ENCODE data around the gene ELL. TPM values are rescaled to one million over a fixed set of nuclear protein-coding genes. Genes with fewer than 3 reads are reported as not detected.
A peak's percentile ranks its signal among the peaks of the same experiment; 100 is the strongest.
"Not testable (repeated sequence)": the region's sequence is repeated elsewhere in the genome, so short reads cannot be mapped to it uniquely, and the experiment has no call there.

Gene ELL
- total RNA-seq, 1 experiment from 2014 or later = 17.0 TPM

GRCh38 chr19:18523841-18524240 is 2.0 kb upstream of the ELL start:
- H3K9me3 Mint-ChIP-seq = no peaks in the 10 kb centered on the region
- Histone ChIP-seq H3K4me1 (ENCODE audit: insufficient read depth, low read length) (peaks cover 3% of the 10 kb centered on the region; the same call in 1 of the 2 replicates), H2AFZ (ENCODE audit: low read length) (no peak overlapping the region), H2AK5ac (ENCODE audit: insufficient read length, low read length) (no peak overlapping the region), H4K8ac (replicated peaks; ENCODE audit: insufficient read length, low read depth, low read length) (no peak overlapping the region), H3K27ac (ENCODE audit: insufficient read length, low read depth, low read length) (no peak overlapping the region), H3K9me3 (ENCODE audit: control insufficient read depth, low read depth, low read length) (no peaks in the 10 kb centered on the region), H3K23ac (ENCODE audit: insufficient read length, low read depth, low read length) (no peak overlapping the region), H3K23me2 (ENCODE audit: insufficient read length, low read depth, low read length, poor library complexity, severe bottlenecking) (peaks cover 12% of the 10 kb centered on the region), H4K5ac (ENCODE audit: insufficient read length, low read depth, low read length) (no peak overlapping the region), H4K20me1 (ENCODE audit: control insufficient read depth, insufficient read depth, insufficient read length) (no peaks in the 10 kb centered on the region), H3T11ph (ENCODE audit: low read length) (no peak overlapping the region), H3K4ac (ENCODE audit: low read depth, low read length) (no peak overlapping the region), H3K79me2 (ENCODE audit: insufficient read depth, low read length) (peaks cover 6% of the 10 kb centered on the region; the same call in 1 of the 2 replicates), H3K79me1 (ENCODE audit: insufficient read depth, low read depth, low read length, poor library complexity, severe bottlenecking) (peaks cover 1% of the 10 kb centered on the region), H3K4me2 (ENCODE audit: insufficient read depth, insufficient read length, low read length) (no peak overlapping the region), H4K91ac (ENCODE audit: insufficient read length, low read depth, low read length) (no peak overlapping the region), H2BK120ac (ENCODE audit: low read depth, low read length, poor library complexity, severe bottlenecking) (no peak overlapping the region), H2BK15ac (ENCODE audit: low read depth, low read length) (no peak overlapping the region), H2BK12ac (ENCODE audit: insufficient read length, low read depth, low read length) (no peak overlapping the region), H3K56ac (ENCODE audit: insufficient read length, low read depth, low read length) (no peak overlapping the region), H3K14ac (ENCODE audit: insufficient read depth, low read length) (no peak overlapping the region), H3K27me3 (ENCODE audit: insufficient read depth, low read length) (no peaks in the 10 kb centered on the region), H2BK5ac (ENCODE audit: insufficient read length, low read length) (no peak overlapping the region), H3K18ac (ENCODE audit: insufficient read length, low read depth, low read length) (no peak overlapping the region), H2BK20ac (ENCODE audit: low read depth, low read length, poor library complexity, severe bottlenecking) (no peak overlapping the region), H3K9ac (ENCODE audit: extremely low read depth, insufficient read length, low read length) (no peak overlapping the region)
- H3K4me1 Mint-ChIP-seq = peaks cover 13% of the 10 kb centered on the region in 2 experiments
- WGBS (ENCODE audit: extremely low coverage, insufficient read length, low lambda C conversion rate) = no CpG with 5 or more reads among the region's 9 CpGs
- H3K36me3 Mint-ChIP-seq (ENCODE audit: insufficient read depth in 1 of 3, low read depth in 3 of 3) = no peaks in the 10 kb centered on the region
- DNase-seq = peak; percentile 89
- peak overlapping the region in 1 of 2 experiments; percentile 46; a peak in 2 of 5 replicates for H3K4me3 Mint-ChIP-seq
- no peak for TF ChIP-seq CTCF (conservative IDR thresholded peaks at IDR 0.05)
- no peaks in the 10 kb centered on the region for H3K27me3 Mint-ChIP-seq (ENCODE audit: low read depth)
- peak overlapping the region in 2 of 3 experiments; percentile 15 to 93; a peak in 1 of 7 replicates for H3K27ac Mint-ChIP-seq

- not testable (repeated sequence) for H3K9ac ChIP-seq (ENCODE audit: extremely low read depth, insufficient read length, low read length); H3K27ac ChIP-seq (ENCODE audit: insufficient read length, low read depth, low read length); H2AFZ ChIP-seq (ENCODE audit: low read length)
Observed at GRCh38 chr19:18522862-18523440, 1.1 kb upstream of the ELL start.

More at GRCh38 chr19:18522862-18523440, 1.1 kb upstream of the ELL start:
- H2AK5ac ChIP-seq (ENCODE audit: insufficient read length, low read length); H2BK12ac ChIP-seq (ENCODE audit: insufficient read length, low read depth, low read length); H3K23ac ChIP-seq (ENCODE audit: insufficient read length, low read depth, low read length); H3K56ac ChIP-seq (ENCODE audit: insufficient read length, low read depth, low read length); H3K36me3 Mint-ChIP-seq (ENCODE audit: insufficient read depth in 1 of 3, low read depth in 3 of 3); H2BK5ac ChIP-seq (ENCODE audit: insufficient read length, low read length); H2BK120ac ChIP-seq (ENCODE audit: low read depth, low read length, poor library complexity, severe bottlenecking); H4K5ac ChIP-seq (ENCODE audit: insufficient read length, low read depth, low read length); H2BK15ac ChIP-seq (ENCODE audit: low read depth, low read length); H3T11ph ChIP-seq (ENCODE audit: low read length); H4K91ac ChIP-seq (ENCODE audit: insufficient read length, low read depth, low read length); H3K79me1 ChIP-seq (ENCODE audit: insufficient read depth, low read depth, low read length, poor library complexity, severe bottlenecking); H3K27me3 Mint-ChIP-seq (ENCODE audit: low read depth); H3K4ac ChIP-seq (ENCODE audit: low read depth, low read length); H3K9me3 ChIP-seq (ENCODE audit: control insufficient read depth, low read depth, low read length); H3K27me3 ChIP-seq (ENCODE audit: insufficient read depth, low read length); DNase-seq; H3K4me1 ChIP-seq (ENCODE audit: insufficient read depth, low read length); H4K8ac ChIP-seq (replicated peaks; ENCODE audit: insufficient read length, low read depth, low read length); H2BK20ac ChIP-seq (ENCODE audit: low read depth, low read length, poor library complexity, severe bottlenecking); H3K9me3 Mint-ChIP-seq; H3K14ac ChIP-seq (ENCODE audit: insufficient read depth, low read length); H4K20me1 ChIP-seq (ENCODE audit: control insufficient read depth, insufficient read depth, insufficient read length); H3K18ac ChIP-seq (ENCODE audit: insufficient read length, low read depth, low read length): not testable (repeated sequence)
- no CpG with 5 or more reads among the region's 19 CpGs for WGBS (ENCODE audit: extremely low coverage, insufficient read length, low lambda C conversion rate)
- peaks cover 13% of the 10 kb centered on the region in 2 experiments for H3K4me1 Mint-ChIP-seq
- peak overlapping the region in 2 of 3 experiments; percentile 55 to 96; a peak in 1 of 7 replicates for H3K27ac Mint-ChIP-seq
- H3K4me3 Mint-ChIP-seq = peak overlapping the region; percentile 92 to 96
- Histone ChIP-seq H3K4me2 (ENCODE audit: insufficient read depth, insufficient read length, low read length) (peak overlapping the region; percentile 11), H3K79me2 (ENCODE audit: insufficient read depth, low read length) (peaks cover 11% of the 10 kb centered on the region; the same call in 1 of the 2 replicates), H3K23me2 (ENCODE audit: insufficient read length, low read depth, low read length, poor library complexity, severe bottlenecking) (peaks cover 12% of the 10 kb centered on the region)
